A673 (cell line): ENCODE data around the gene MRPS12. TPM values are rescaled to one million over a fixed set of nuclear protein-coding genes. Genes with fewer than 3 reads are reported as not detected.
A peak's percentile ranks its signal among the peaks of the same experiment; 100 is the strongest.
"Not testable (repeated sequence)": the region's sequence is repeated elsewhere in the genome, so short reads cannot be mapped to it uniquely, and the experiment has no call there.

Source experiments
- BruUV-seq: library from RNA; stranded (reverse); fragments of 400-500 nt; replicated peaks from 2 replicates; lab custom pipeline; 2021; lab: Mats Ljungman, UMichigan
- CTCF ChIA-PET: fragments of 300-600 bp; sonication (Branson Sonifier 250); formaldehyde crosslinking; loops from one replicate; lab custom pipeline; 2022; ENCODE audit warnings: antibody characterized with exemption; lab: Charles Lee
- POLR2A ChIA-PET: fragments of 300-600 bp; sonication (Branson Sonifier 250); formaldehyde crosslinking; loops from one replicate; lab custom pipeline; 2022; ENCODE audit warnings: antibody characterized with exemption; ENCODE audit not compliant: low non-redundant PET; lab: Charles Lee
- DNase-seq: peaks from one replicate; pipeline ENCODE4 v3.0.0-alpha.2; 2015; ENCODE audit warnings: low spot score
- H3K27ac ChIP-seq: fragments of 200-600 bp; sonication (generic); 2 replicates; pipeline ENCODE4 v1.5.1; 2016; ENCODE audit warnings: mixed run types, low read depth, mild to moderate bottlenecking, mixed read lengths, antibody characterized with exemption, low read length; ENCODE audit not compliant: poor library complexity, severe bottlenecking
- H3K27me3 ChIP-seq: fragments of 200-600 bp; sonication (generic); replicated peaks from 2 replicates; pipeline ENCODE4 v1.6.1; 2017; ENCODE audit warnings: mixed run types, low read depth, mild to moderate bottlenecking, mixed read lengths, antibody characterized with exemption, low read length; ENCODE audit not compliant: insufficient read depth, poor library complexity
- H3K36me3 ChIP-seq: fragments of 200-600 bp; sonication (generic); 2 replicates; pipeline ENCODE4 v1.6.1; 2016; ENCODE audit warnings: mixed run types, mild to moderate bottlenecking, mixed read lengths, antibody characterized with exemption, low read length; ENCODE audit not compliant: insufficient read depth, poor library complexity, severe bottlenecking
- H3K4me1 ChIP-seq: fragments of 200-600 bp; sonication (generic); 2 replicates; pipeline ENCODE4 v1.6.1; 2017; ENCODE audit warnings: mixed run types, mild to moderate bottlenecking, mixed read lengths, antibody characterized with exemption, low read length; ENCODE audit not compliant: insufficient read depth, poor library complexity, severe bottlenecking
- H3K4me3 ChIP-seq: fragments of 200-600 bp; sonication (generic); 2 replicates; pipeline ENCODE4 v1.5.1; 2016; ENCODE audit warnings: low read depth, mixed run types, mild to moderate bottlenecking, mixed read lengths, low read length; ENCODE audit not compliant: poor library complexity, severe bottlenecking
- H3K9me3 ChIP-seq: fragments of 200-600 bp; sonication (generic); 2 replicates; pipeline ENCODE4 v1.6.1; 2016; ENCODE audit warnings: mixed run types, low read depth, mild to moderate bottlenecking, mixed read lengths, antibody characterized with exemption, low read length; ENCODE audit not compliant: poor library complexity, severe bottlenecking
- EZH2 ChIP-seq: fragments of 200-600 bp; sonication (generic); IDR thresholded peaks from 2 replicates; pipeline ENCODE4 v1.6.1; 2017; ENCODE audit warnings: borderline replicate concordance, low read depth, mild to moderate bottlenecking, mixed read lengths, antibody characterized with exemption, low read length; ENCODE audit not compliant: poor library complexity, severe bottlenecking
- intact Hi-C: fragments of 100-400 bp; cut with micrococcal nuclease; formaldehyde crosslinking; loops from one replicate; pipeline ENCODE4 v1.10.0; 2022; ENCODE audit not compliant: unreplicated experiment
- total RNA-seq: library from RNA; stranded (reverse); gene quantifications from 2 replicates; pipeline ENCODE4 v1.2.3, GENCODE V29; 2021
- TF ChIP-seq, protein P1 (sequence below): fragments of 300-800, 200-600 bp; sonication (generic); conservative IDR thresholded peaks from 2 replicates; pipeline ENCODE4 v1.5.1; 2017; ENCODE audit warnings: low read depth, mild to moderate bottlenecking, antibody characterized with exemption, low read length, moderate library complexity, mixed read lengths

MRPS12 gene
- total RNA-seq, 1 experiment from 2014 or later = 81.9 TPM

DNA sequence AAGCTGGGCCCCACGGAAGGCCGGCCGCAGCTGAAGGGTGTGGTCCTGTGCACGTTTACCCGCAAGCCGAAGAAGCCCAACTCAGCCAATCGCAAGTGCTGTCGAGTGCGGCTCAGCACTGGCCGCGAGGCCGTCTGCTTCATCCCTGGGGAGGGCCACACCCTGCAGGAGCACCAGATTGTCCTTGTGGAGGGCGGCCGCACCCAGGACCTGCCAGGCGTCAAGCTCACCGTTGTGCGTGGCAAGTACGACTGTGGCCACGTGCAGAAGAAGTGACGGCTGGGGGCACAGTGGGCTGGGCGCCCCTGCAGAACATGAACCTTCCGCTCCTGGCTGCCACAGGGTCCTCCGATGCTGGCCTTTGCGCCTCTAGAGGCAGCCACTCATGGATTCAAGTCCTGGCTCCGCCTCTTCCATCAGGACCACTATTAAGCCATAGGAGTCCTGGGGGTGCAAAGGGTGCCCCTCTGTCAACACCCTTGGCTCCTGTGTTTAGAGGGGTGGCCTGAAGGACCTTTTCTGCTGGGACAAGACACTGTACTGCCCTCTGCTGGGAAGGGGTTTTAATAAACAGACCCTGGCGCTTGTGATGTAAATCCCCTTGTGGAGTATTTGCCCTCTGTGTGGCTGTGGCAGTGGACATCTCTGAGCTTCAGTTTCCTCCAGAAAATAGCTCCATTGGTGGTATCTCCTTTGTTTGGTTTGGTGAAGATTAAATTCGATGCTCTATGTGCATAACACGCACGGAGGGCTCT is 1.9 kb downstream of the MRPS12 start:
- CTCF ChIA-PET = no interaction called here
- Histone ChIP-seq H3K4me3 (no peak overlapping the region), H3K36me3 (peaks cover 31% of the 10 kb centered on the region), H3K9me3 (peaks cover 4% of the 10 kb centered on the region), H3K27ac (no peak overlapping the region), H3K4me1 (peaks cover 13% of the 10 kb centered on the region), H3K27me3 (no peaks in the 10 kb centered on the region)
- intact Hi-C loops = loop anchor here (5.0 to 10.0 kb wide), 3 partner anchors 200 to 418 kb away; no protein-coding TSS in a partner anchor
- TF ChIP-seq, protein P1, sequence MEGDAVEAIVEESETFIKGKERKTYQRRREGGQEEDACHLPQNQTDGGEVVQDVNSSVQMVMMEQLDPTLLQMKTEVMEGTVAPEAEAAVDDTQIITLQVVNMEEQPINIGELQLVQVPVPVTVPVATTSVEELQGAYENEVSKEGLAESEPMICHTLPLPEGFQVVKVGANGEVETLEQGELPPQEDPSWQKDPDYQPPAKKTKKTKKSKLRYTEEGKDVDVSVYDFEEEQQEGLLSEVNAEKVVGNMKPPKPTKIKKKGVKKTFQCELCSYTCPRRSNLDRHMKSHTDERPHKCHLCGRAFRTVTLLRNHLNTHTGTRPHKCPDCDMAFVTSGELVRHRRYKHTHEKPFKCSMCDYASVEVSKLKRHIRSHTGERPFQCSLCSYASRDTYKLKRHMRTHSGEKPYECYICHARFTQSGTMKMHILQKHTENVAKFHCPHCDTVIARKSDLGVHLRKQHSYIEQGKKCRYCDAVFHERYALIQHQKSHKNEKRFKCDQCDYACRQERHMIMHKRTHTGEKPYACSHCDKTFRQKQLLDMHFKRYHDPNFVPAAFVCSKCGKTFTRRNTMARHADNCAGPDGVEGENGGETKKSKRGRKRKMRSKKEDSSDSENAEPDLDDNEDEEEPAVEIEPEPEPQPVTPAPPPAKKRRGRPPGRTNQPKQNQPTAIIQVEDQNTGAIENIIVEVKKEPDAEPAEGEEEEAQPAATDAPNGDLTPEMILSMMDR = peak; percentile 53
- no peak for TF ChIP-seq EZH2
- peak; percentile 55 for DNase-seq
- POLR2A ChIA-PET = no interaction called here
- no TSS peak for BruUV-seq

DNA sequence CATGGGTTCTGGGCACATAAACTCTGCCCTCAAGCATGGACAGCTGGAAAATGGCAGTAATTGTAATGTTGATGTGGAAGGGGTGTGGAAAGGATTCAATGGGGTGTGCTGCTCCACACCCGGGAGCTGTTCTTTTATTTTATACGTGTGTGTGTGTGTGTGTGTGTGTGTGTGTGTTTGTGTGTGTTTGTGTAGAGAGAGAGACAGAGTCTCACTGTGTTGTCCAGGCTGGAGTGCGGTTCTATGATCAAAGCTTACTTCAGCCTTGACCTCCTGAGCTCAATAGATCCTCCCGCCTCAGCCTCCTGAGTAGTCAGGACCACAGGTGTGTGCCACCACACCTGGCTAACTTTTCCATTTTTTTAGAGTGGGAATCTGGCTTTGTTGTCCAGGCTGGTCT is 2.8 kb downstream of the MRPS12 start:
- Histone ChIP-seq H3K27me3 (no peaks in the 10 kb centered on the region), H3K4me3 (no peak overlapping the region), H3K36me3 (peaks cover 31% of the 10 kb centered on the region), H3K9me3 (peaks cover 4% of the 10 kb centered on the region), H3K27ac (no peak overlapping the region), H3K4me1 (peaks cover 13% of the 10 kb centered on the region)
- intact Hi-C loops = loop anchor here (5.0 to 10.0 kb wide), 3 partner anchors 201 to 419 kb away; no protein-coding TSS in a partner anchor
- CTCF ChIA-PET = no interaction called here
- BruUV-seq = no TSS peak
- no peak for DNase-seq
- TF ChIP-seq, protein P1 = no peak
- TF ChIP-seq EZH2 = no peak
- POLR2A ChIA-PET = no interaction called here

DNA sequence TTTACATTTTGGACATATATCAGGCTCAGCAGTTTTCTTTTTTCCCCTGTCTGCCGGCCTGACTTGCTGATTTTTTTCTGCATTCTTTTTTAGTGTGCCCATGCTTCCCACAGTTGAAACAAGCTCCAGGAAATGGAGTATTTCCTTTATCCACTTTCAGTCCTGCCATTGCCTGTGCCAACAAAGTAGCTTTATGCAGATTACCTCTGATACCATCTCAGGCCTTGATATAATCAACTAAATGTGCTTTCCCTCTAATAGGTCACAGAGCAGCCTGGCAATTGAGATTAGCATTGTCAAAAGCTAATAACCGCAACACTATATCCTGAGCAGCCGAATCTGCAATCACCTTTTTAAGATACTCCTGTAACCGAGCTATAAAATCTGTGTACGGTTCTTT is 9.2 kb downstream of the MRPS12 start:
- DNase-seq = peak; percentile 33
- H3K4me3 ChIP-seq = no peak overlapping the region
- H3K27ac ChIP-seq = peak overlapping the region; percentile 39
- H3K27me3 ChIP-seq = no peaks in the 10 kb centered on the region
- peaks cover 6% of the 10 kb centered on the region for H3K36me3 ChIP-seq
- H3K4me1 ChIP-seq = peaks cover 11% of the 10 kb centered on the region
- peaks cover under 1% of the 10 kb centered on the region for H3K9me3 ChIP-seq
- ChIA-PET CTCF (no interaction called here), POLR2A (no interaction called here)
- no TSS peak for BruUV-seq
- intact Hi-C loops = loop anchor here (10.0 kb wide), 2 partner anchors 395 to 425 kb away; no protein-coding TSS in a partner anchor
- TF ChIP-seq EZH2 = no peak
- TF ChIP-seq, protein P1 = no peak

DNA sequence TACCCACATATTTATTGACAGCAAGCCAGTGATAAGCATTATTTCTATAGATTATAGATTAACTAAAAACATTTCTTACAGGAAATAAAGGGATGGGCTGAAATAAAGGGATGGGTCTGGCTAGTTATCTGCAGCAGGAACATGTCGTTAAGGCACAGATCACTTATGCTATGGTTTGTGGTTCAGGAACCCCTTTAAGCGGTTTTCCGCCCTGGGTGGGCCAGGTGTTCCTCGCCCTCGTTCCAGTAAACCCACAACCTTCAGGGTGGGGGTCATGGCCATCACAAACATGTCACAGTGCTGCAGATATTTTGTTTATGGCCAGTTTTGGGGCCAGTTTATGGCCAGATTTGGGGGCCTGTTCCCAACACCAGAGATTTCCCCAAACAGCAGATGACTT is 10.7 kb downstream of the MRPS12 start:
- intact Hi-C loops, H3K36me3 ChIP-seq, H3K27ac ChIP-seq, H3K27me3 ChIP-seq, DNase-seq, H3K9me3 ChIP-seq, H3K4me3 ChIP-seq, CTCF ChIA-PET: not testable (repeated sequence)
- peaks cover 11% of the 10 kb centered on the region for H3K4me1 ChIP-seq
- TSS peak; percentile 28 for BruUV-seq
- POLR2A ChIA-PET = interaction anchor here (0.6 kb wide), 1 partner anchor 78 kb away, joined by 3 read pairs; no protein-coding TSS in a partner anchor
